Transverse colon (tissue), 4 donors: Measurements from ENCODE around the gene IRF9. TPM values are rescaled to one million over a fixed set of nuclear protein-coding genes. Genes with fewer than 3 reads are reported as not detected.
A peak's percentile ranks its signal among the peaks of the same experiment; 100 is the strongest.

Experiments
- DNase-seq: peaks from one replicate; pipeline ENCODE4 v3.0.0-alpha.2; 2019
- H3K27ac ChIP-seq, 4 donors: fragments of 200-600 bp; sonication (generic); 2 replicates each; pipeline ENCODE4 v1.5.1; 2016 to 2018; ENCODE audit warnings: inconsistent platforms in 4 of 4
- H3K27me3 ChIP-seq: fragments of 200-600 bp; sonication (generic); 2 replicates; pipeline ENCODE4 v1.5.1; 2017; ENCODE audit warnings: inconsistent platforms
- H3K36me3 ChIP-seq, 4 donors: fragments of 200-600 bp; sonication (generic); 2 replicates each; pipeline ENCODE4 v1.5.1; 2017 to 2019; ENCODE audit warnings: inconsistent platforms in 4 of 4
- H3K4me1 ChIP-seq, 4 donors: fragments of 200-600 bp; sonication (generic); 2 replicates each; pipeline ENCODE4 v1.5.1; 2017 to 2020; ENCODE audit warnings: inconsistent platforms in 4 of 4
- H3K4me3 ChIP-seq, 4 donors: fragments of 200-600 bp; sonication (generic); 1 replicate in 1 of 4; 2 replicates in 3 of 4; pipeline versions ENCODE4 v1.5.1 to v1.6.1; 2017 to 2019; ENCODE audit warnings: inconsistent platforms in 4 of 4
- H3K9me3 ChIP-seq, 2 donors: fragments of 200-600 bp; sonication (generic); 2 replicates each; pipeline ENCODE4 v1.5.1; 2017 to 2019; ENCODE audit warnings: inconsistent platforms in 2 of 2
- EP300 ChIP-seq: sonication (generic); formaldehyde crosslinking; IDR thresholded peaks from one replicate; pipeline ENCODE4 v1.6.1; 2017; ENCODE audit warnings: antibody characterized with exemption, low read depth
- POLR2A ChIP-seq: fragments of 450-650 bp; IDR thresholded peaks from one replicate; pipeline ENCODE4 v1.6.1; 2016; ENCODE audit warnings: antibody characterized with exemption, mild to moderate bottlenecking, moderate library complexity
- POLR2AphosphoS5 ChIP-seq, 3 donors: sonication (generic); formaldehyde crosslinking; IDR thresholded peaks; one replicate each; pipeline ENCODE4 v1.6.1; 2016; ENCODE audit warnings: antibody characterized with exemption in 3 of 3
- WGBS, 2 donors: methylation state at CpG; one replicate each; pipeline ENCODE4 v1.1.5; 2018; ENCODE audit warnings: low coverage in 1 of 2; 5-methylcytosine and 5-hydroxymethylcytosine counted together
- in situ Hi-C, 4 donors: fragments of 200-750 bp; cut with MboI; loops; one replicate each; pipeline versions ENCODE4 v1.15.0 to v1.15.1; 2017; ENCODE audit warnings: low sequenced_read_pairs in 3 of 4, low pct_ligation_motif_present in 1 of 4, low pct_unique_long_range_greater_than_20kb in 1 of 4
- intact Hi-C: fragments of 100-400 bp; cut with DNase I; formaldehyde crosslinking; loops from one replicate; pipeline ENCODE4 v1.15.1; 2023; ENCODE audit warnings: low total_unique reads
- total RNA-seq, 4 donors: library from RNA; depleted of rRNA; stranded (reverse); fragments of >200 nt; gene quantifications; one replicate each; pipeline ENCODE4 v1.1.0, GENCODE V29; 2016
- TF ChIP-seq, protein P1 (sequence below), 5 experiments: fragments of 200-600 bp in 3 of 5; fragments of 450-650 bp in 2 of 5; sonication (generic) in 3 of 5; IDR thresholded peaks; 1 replicate in 2 of 5; 2 replicates in 3 of 5; pipeline ENCODE4 v1.5.1; 2016 to 2017; ENCODE audit warnings: antibody characterized with exemption in 5 of 5, inconsistent platforms in 3 of 5, mild to moderate bottlenecking in 2 of 5, moderate library complexity in 1 of 5

The IRF9 gene, protein sequence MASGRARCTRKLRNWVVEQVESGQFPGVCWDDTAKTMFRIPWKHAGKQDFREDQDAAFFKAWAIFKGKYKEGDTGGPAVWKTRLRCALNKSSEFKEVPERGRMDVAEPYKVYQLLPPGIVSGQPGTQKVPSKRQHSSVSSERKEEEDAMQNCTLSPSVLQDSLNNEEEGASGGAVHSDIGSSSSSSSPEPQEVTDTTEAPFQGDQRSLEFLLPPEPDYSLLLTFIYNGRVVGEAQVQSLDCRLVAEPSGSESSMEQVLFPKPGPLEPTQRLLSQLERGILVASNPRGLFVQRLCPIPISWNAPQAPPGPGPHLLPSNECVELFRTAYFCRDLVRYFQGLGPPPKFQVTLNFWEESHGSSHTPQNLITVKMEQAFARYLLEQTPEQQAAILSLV
- 10 to 100 TPM; 44.2 to 81.9 (median 52.4) TPM for total RNA-seq

DNA sequence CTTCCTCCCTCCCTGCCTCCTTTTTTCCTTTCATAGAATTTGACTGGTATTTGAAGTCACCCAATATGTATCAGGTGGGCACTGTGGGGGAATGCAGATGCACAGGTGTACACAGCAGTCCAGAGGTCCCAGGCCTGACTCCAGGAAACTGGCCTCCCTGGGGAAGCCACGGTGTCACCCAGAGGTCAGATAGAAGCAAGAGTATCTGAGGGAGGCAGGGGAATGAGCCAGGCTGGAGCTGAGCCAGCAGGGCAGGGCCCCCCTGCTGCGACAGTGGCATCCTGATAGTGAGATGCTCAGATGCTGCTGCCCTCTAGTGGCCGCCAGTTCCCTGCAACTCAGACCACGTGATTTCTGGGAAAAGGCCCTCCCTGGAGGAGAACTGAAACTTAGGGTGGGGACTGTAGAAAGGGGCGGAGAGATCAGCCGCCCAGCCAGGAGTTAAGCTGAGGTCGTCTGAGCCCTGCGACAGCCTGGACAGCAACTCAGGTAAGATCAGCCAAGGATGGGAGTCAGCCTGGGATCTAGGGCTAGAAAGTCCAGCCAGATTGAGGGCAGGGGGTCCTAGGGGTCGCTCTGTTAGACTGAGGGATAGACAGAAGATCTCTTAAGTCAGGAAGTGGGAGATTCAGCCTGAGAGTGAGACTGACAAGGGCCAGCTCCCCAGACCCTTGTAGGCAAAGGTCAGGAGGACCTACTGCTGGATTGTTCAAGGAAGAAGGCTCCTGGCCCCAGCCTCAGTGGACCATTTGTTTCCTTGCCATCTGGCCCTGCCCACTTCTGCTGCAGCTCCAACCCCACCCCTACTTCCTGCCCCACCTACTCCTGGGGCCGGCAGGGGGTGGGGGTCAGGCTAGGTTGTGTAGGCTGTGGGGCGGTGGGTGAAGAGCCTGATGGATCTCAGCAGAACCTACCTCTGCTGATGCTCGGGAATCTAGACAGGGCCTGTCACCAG, at the start of gene IRF9:
Gene IRF9 (plus strand): TSS at position 416 of the 955 bp plus-strand sequence. CDS start 880 bp downstream, outside the sequence.
- intact Hi-C loops, result no loop called here
- peaks cover 0 to 58% (median 23%) of the 10 kb centered on the region in 4 donors for H3K36me3 ChIP-seq
- H3K27me3 ChIP-seq, result no peaks in the 10 kb centered on the region
- no peaks in the 10 kb centered on the region for H3K9me3 ChIP-seq
- peak within 1 kb of the TSS; percentile 91 to 95 (median 94) for H3K27ac ChIP-seq
- H3K4me3 ChIP-seq, result peak within 1 kb of the TSS; percentile 36 to 78 (median 64)
- TF ChIP-seq POLR2A, result peak; percentile 75
- peak; percentile 84 to 89 (median 88) for TF ChIP-seq POLR2AphosphoS5 (IDR thresholded peaks at IDR 0.05)
- TF ChIP-seq, protein P1, sequence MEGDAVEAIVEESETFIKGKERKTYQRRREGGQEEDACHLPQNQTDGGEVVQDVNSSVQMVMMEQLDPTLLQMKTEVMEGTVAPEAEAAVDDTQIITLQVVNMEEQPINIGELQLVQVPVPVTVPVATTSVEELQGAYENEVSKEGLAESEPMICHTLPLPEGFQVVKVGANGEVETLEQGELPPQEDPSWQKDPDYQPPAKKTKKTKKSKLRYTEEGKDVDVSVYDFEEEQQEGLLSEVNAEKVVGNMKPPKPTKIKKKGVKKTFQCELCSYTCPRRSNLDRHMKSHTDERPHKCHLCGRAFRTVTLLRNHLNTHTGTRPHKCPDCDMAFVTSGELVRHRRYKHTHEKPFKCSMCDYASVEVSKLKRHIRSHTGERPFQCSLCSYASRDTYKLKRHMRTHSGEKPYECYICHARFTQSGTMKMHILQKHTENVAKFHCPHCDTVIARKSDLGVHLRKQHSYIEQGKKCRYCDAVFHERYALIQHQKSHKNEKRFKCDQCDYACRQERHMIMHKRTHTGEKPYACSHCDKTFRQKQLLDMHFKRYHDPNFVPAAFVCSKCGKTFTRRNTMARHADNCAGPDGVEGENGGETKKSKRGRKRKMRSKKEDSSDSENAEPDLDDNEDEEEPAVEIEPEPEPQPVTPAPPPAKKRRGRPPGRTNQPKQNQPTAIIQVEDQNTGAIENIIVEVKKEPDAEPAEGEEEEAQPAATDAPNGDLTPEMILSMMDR (IDR thresholded peaks at IDR 0.05), result peak; percentile 93 to 99 (median 96)
- peak; percentile 61 for TF ChIP-seq EP300
- WGBS, 2 donors, result 0 to 2% methylated on average over 2 to 12 of the region's 12 CpGs
- in situ Hi-C loops, result no loop called here
- H3K4me1 ChIP-seq, result peaks cover 22 to 32% (median 24%) of the 10 kb centered on the region in 4 donors
- DNase-seq, result peak; percentile 98

DNA sequence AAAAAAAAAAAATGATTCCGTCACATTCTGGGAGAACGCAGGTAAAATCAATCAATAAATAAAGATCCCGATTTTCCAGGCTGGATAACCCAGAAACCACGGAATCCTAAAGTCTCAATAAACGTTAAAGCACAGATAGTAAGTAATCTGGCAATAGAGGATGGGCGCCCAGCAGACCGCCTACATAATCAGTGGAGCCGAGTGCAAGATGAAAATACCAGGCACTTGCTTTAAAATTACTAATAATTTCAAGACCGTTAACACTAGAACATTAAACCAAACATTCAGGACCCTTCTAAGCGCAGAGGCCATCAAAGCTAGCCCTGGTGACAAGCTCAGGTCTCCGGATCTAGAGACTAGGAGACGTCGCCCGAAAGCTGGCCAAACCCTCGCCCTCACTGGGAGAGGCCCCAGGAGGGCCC, 47.7 kb upstream of the IRF9 start:
- TF ChIP-seq POLR2AphosphoS5 (IDR thresholded peaks at IDR 0.05) (no peak), EP300 (no peak), POLR2A (no peak)
- TF ChIP-seq, protein P1 (IDR thresholded peaks at IDR 0.05), result no peak
- H3K36me3 ChIP-seq, result peaks cover 0 to 8% (median 4%) of the 10 kb centered on the region in 4 donors
- H3K4me1 ChIP-seq, result peaks cover 17 to 39% (median 24%) of the 10 kb centered on the region in 4 donors
- peak overlapping the region; percentile 97 to 100 (median 99) for H3K27ac ChIP-seq
- in situ Hi-C loops, result no loop called here
- whole genome bisulfite sequencing, 2 donors, result 9 to 14% methylated on average over 6 to 15 of the region's 15 CpGs
- no peak for DNase-seq
- H3K27me3 ChIP-seq, result no peaks in the 10 kb centered on the region
- intact Hi-C loops, result no loop called here
- no peaks in the 10 kb centered on the region for H3K9me3 ChIP-seq
- peak overlapping the region; percentile 63 to 77 (median 69) for H3K4me3 ChIP-seq

DNA sequence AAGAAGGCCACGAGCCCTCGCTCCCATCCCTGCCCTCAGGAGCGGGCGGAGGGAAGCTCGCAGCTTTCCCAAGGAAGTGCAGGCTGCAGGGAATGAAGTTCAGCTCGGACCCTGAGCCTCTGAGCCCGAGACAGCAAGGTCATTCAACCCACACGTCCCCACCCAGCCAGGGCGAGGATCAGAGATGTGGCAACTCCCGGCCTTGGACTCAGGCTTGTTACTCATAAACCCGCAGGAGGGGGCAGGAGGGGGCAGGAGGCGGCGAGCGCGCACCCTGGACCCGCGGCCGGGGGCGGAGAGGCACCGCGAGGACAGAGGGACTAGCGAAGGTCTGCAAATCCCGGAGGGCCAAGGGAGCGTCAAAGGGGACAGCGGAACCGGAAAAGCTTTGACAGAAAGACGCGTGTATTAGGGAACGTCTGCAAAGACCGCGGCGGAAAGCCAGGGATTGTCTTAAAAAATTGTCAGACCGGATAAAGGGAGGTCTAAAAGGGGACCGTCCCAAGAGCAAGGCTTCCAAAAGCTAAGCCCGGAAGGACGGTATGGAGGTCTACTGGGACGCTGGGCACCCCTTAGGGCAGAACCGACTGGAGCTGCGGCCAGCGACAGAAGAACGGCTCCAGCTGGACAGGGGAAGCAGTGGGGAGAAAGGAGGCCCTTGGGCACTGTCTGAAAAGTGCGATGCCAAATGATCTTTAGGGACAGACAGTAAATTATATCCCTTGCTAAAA, 47.1 kb upstream of the IRF9 start:
- intact Hi-C loops, result no loop called here

More for the DNA sequence above, 47.1 kb upstream of the IRF9 start:
- Histone ChIP-seq H3K4me3 (peak overlapping the region; percentile 63 to 77 (median 69)), H3K4me1 (peaks cover 14 to 33% (median 21%) of the 10 kb centered on the region in 4 donors), H3K27ac (peak overlapping the region; percentile 97 to 100 (median 99)), H3K27me3 (no peaks in the 10 kb centered on the region), H3K9me3 (no peaks in the 10 kb centered on the region), H3K36me3 (peaks cover 0 to 14% (median 7%) of the 10 kb centered on the region in 4 donors)
- in situ Hi-C loops, result no loop called here
- TF ChIP-seq POLR2AphosphoS5 (IDR thresholded peaks at IDR 0.05) (peak; percentile 17 to 75 (median 74)), EP300 (peak; percentile 2), POLR2A (peak; percentile 84)
- TF ChIP-seq, protein P1 (IDR thresholded peaks at IDR 0.05), result no peak
- WGBS, 2 donors, result 0% methylated on average over 3 to 42 of the region's 42 CpGs
- DNase-seq, result peak; percentile 93
